Epithelial cell of prostate (primary cell): ENCODE results near the gene FAM107A.

Experiments
- DNase-seq: peaks from one replicate; pipeline ENCODE4 v3.0.0-alpha.2; 2011; ENCODE audit warnings: low read depth, low spot score
- H3K27ac ChIP-seq: fragments of 450-650 bp; 2 replicates; pipeline ENCODE4 v1.5.1; 2017; ENCODE audit warnings: mild to moderate bottlenecking

Gene FAM107A

GRCh38 chr3:58577269-58577821 lies at the start of gene FAM107A:
Gene FAM107A, minus strand, starts transcription at chr3:58577391. Its CDS starts 7,531 bp downstream, at chr3:58569860.
- no peak within 1 kb of the TSS for H3K27ac ChIP-seq
- no peak for DNase-seq

GRCh38 chr3:58625196-58625824 lies 48.1 kb upstream of the FAM107A start:
- no peak for DNase-seq
- H3K27ac ChIP-seq: no peak overlapping the region

GRCh38 chr3:58624550-58624949 lies 47.4 kb upstream of the FAM107A start:
- H3K27ac ChIP-seq: no peak overlapping the region
- no peak for DNase-seq

- DNase-seq: no peak
- no peak overlapping the region for H3K27ac ChIP-seq
Measured at GRCh38 chr3:58623961-58624360, 46.8 kb upstream of the FAM107A start.

- DNase-seq: no peak
- no peak overlapping the region for H3K27ac ChIP-seq
Measured at GRCh38 chr3:58623478-58623877, 46.3 kb upstream of the FAM107A start.

GRCh38 chr3:58622892-58623291 lies 45.7 kb upstream of the FAM107A start:
- DNase-seq: no peak
- H3K27ac ChIP-seq: no peak overlapping the region

GRCh38 chr3:58622436-58622835 lies 45.2 kb upstream of the FAM107A start:
- DNase-seq: no peak
- H3K27ac ChIP-seq: no peak overlapping the region

- H3K27ac ChIP-seq: no peak overlapping the region
- no peak for DNase-seq
Measured at GRCh38 chr3:58621086-58621830, 44.1 kb upstream of the FAM107A start.

GRCh38 chr3:58620421-58620820 lies 43.2 kb upstream of the FAM107A start:
- H3K27ac ChIP-seq: no peak overlapping the region
- no peak for DNase-seq

- no peak for DNase-seq
- no peak overlapping the region for H3K27ac ChIP-seq
Measured at GRCh38 chr3:58617338-58617761, 40.2 kb upstream of the FAM107A start.

GRCh38 chr3:58613236-58614132 lies 36.3 kb upstream of the FAM107A start:
- H3K27ac ChIP-seq: no peak overlapping the region
- DNase-seq: no peak

- no peak overlapping the region for H3K27ac ChIP-seq
- DNase-seq: no peak
Measured at GRCh38 chr3:58612830-58613229, 35.6 kb upstream of the FAM107A start.

GRCh38 chr3:58609990-58610389 lies 32.8 kb upstream of the FAM107A start:
- H3K27ac ChIP-seq: no peak overlapping the region

GRCh38 chr3:58608648-58609047 lies 31.5 kb upstream of the FAM107A start:
- H3K27ac ChIP-seq: peak overlapping the region; percentile 12
- no peak for DNase-seq

More at GRCh38 chr3:58609990-58610389, 32.8 kb upstream of the FAM107A start:
- DNase-seq: no peak

- no peak for DNase-seq
- H3K27ac ChIP-seq: no peak overlapping the region
Measured at GRCh38 chr3:58607816-58608215, 30.6 kb upstream of the FAM107A start.

GRCh38 chr3:58606693-58607092 lies 29.5 kb upstream of the FAM107A start:
- no peak overlapping the region for H3K27ac ChIP-seq
- no peak for DNase-seq

GRCh38 chr3:58604031-58604430 lies 26.8 kb upstream of the FAM107A start:
- no peak overlapping the region for H3K27ac ChIP-seq
- no peak for DNase-seq

GRCh38 chr3:58603606-58604005 lies 26.4 kb upstream of the FAM107A start:
- no peak for DNase-seq
- H3K27ac ChIP-seq: no peak overlapping the region

- H3K27ac ChIP-seq: no peak overlapping the region
- no peak for DNase-seq
Measured at GRCh38 chr3:58597770-58598310, 20.6 kb upstream of the FAM107A start.

GRCh38 chr3:58596834-58597518 lies 19.8 kb upstream of the FAM107A start:
- DNase-seq: no peak
- H3K27ac ChIP-seq: no peak overlapping the region
